GM12878 (cell line): ENCODE results near the gene SCAMP5. TPM values are rescaled to one million over a fixed set of nuclear protein-coding genes. Genes with fewer than 3 reads are reported as not detected.
A peak's percentile ranks its signal among the peaks of the same experiment; 100 is the strongest.

Experiments
- ATAC-seq: fragments of 200-7000 bp; cut with Tn5 transposase; 3 replicates; pipeline ENCODE4 v1.9.1; 2020; ENCODE audit warnings: mild to moderate bottlenecking, moderate library complexity
- BruUV-seq: library from RNA; stranded (reverse); fragments of 400-500 nt; replicated peaks from 2 replicates; lab custom pipeline; 2021; lab: Mats Ljungman, UMichigan
- CTCF ChIA-PET: fragments of 300-600 bp; sonication (Branson Sonifier 250); formaldehyde crosslinking; extraction: SDS; loops from one replicate; lab custom pipeline; 2021; ENCODE audit warnings: inconsistent platforms; lab: Yijun Ruan, JAX
- POLR2A ChIA-PET: fragments of 350-600 bp; formaldehyde crosslinking; extraction: SDS; loops from one replicate; lab custom pipeline; 2021; ENCODE audit warnings: inconsistent platforms; lab: Charles Lee
- RAD21 ChIA-PET: fragments of 300-600 bp; sonication (Branson Sonifier 250); formaldehyde crosslinking; loops from one replicate; lab custom pipeline; 2023; ENCODE audit warnings: antibody characterized with exemption; ENCODE audit not compliant: unreplicated experiment; lab: Charles Lee
- SMC1A ChIA-PET: fragments of 300-600 bp; sonication (Branson Sonifier 250); formaldehyde crosslinking; loops from one replicate; lab custom pipeline; 2023; ENCODE audit not compliant: unreplicated experiment, uncharacterized antibody; lab: Charles Lee
- DNase-seq: peaks from one replicate; pipeline ENCODE4 v3.0.0-alpha.2; 2011; ENCODE audit warnings: low read depth, low spot score
- FAIRE-seq: peaks from 3 replicates; lab custom pipeline; 2011; peaks lifted over from hg19 to GRCh38; lab: Jason Lieb, UNC
- H2AFZ ChIP-seq: 2 replicates; pipeline ENCODE4 v1.6.0; 2011; ENCODE audit warnings: low read depth, low read length, control low read depth; ENCODE audit not compliant: control insufficient read depth
- H3K27ac ChIP-seq: 2 replicates; pipeline ENCODE4 v1.5.1; 2011; ENCODE audit warnings: control low read depth; ENCODE audit not compliant: control insufficient read depth, insufficient read depth
- H3K27me3 ChIP-seq, 2 experiments: replicated peaks in 1 of 2; 2 replicates each; pipeline versions ENCODE4 v1.6.0 to v1.6.1; 2011; ENCODE audit warnings: low read length in 1 of 2; ENCODE audit not compliant: control insufficient read depth in 2 of 2, insufficient read depth in 2 of 2
- H3K36me3 ChIP-seq, 2 experiments: 2 replicates each; pipeline ENCODE4 v1.5.1; 2011; ENCODE audit warnings: low read length in 1 of 2; ENCODE audit not compliant: control insufficient read depth in 2 of 2, insufficient read depth in 2 of 2
- H3K4me1 ChIP-seq: 2 replicates; pipeline ENCODE4 v1.6.1; 2011; ENCODE audit warnings: mild to moderate bottlenecking, low read length, moderate library complexity, mixed read lengths; ENCODE audit not compliant: control insufficient read depth, insufficient read depth
- H3K4me2 ChIP-seq: 2 replicates; pipeline ENCODE4 v1.6.0; 2011; ENCODE audit warnings: control low read depth; ENCODE audit not compliant: control insufficient read depth, insufficient read depth
- H3K4me3 ChIP-seq: fragments of 200-600 bp; sonication (generic); 2 replicates; pipeline ENCODE4 v1.5.1; 2016
- H3K79me2 ChIP-seq: 2 replicates; pipeline ENCODE4 v1.6.0; 2011; ENCODE audit warnings: low read length; ENCODE audit not compliant: control insufficient read depth, insufficient read depth
- H3K9ac ChIP-seq: 2 replicates; pipeline ENCODE4 v1.8.0; 2011; ENCODE audit warnings: low read length, control low read depth, mixed read lengths; ENCODE audit not compliant: control insufficient read depth, insufficient read depth
- H3K9me3 ChIP-seq: replicated peaks from 3 replicates; pipeline ENCODE4 v1.5.1; 2011; ENCODE audit warnings: mild to moderate bottlenecking, low read length; ENCODE audit not compliant: control insufficient read depth, insufficient read depth
- H4K20me1 ChIP-seq: 2 replicates; pipeline ENCODE4 v1.6.0; 2011; ENCODE audit not compliant: control insufficient read depth, insufficient read depth
- CBFB ChIP-seq: IDR thresholded peaks from 2 replicates; pipeline ENCODE4 v1.6.1; 2016; ENCODE audit warnings: antibody characterized with exemption, low read depth
- CEBPB ChIP-seq, 2 experiments: fragments of 150-350 bp in 1 of 2; IDR thresholded peaks; 2 replicates each; pipeline ENCODE4 v1.6.1; 2012 to 2014; ENCODE audit warnings: low read depth in 2 of 2, low read length in 2 of 2, borderline replicate concordance in 1 of 2, inconsistent platforms in 1 of 2
- KAT2A ChIP-seq: conservative IDR thresholded peaks from 2 replicates; pipeline ENCODE4 v1.6.1; 2011; ENCODE audit warnings: low read depth, low read length; ENCODE audit not compliant: control insufficient read depth
- NFYB ChIP-seq: IDR thresholded peaks from 2 replicates; pipeline ENCODE4 v1.6.1; 2011; ENCODE audit warnings: low read depth, mild to moderate bottlenecking, low read length, improper control_type of control experiment, moderate library complexity; ENCODE audit not compliant: insufficient read depth
- NRF1 ChIP-seq: conservative IDR thresholded peaks from 2 replicates; pipeline ENCODE4 v1.6.1; 2011; ENCODE audit warnings: mild to moderate bottlenecking, low read depth, low read length, improper control_type of control experiment
- POLR2A ChIP-seq: IDR thresholded peaks from 2 replicates; pipeline ENCODE4 v1.6.1; 2011; ENCODE audit warnings: low read depth, mild to moderate bottlenecking, low read length
- STAT3 ChIP-seq: IDR thresholded peaks from 2 replicates; pipeline ENCODE4 v1.6.1; 2011; ENCODE audit warnings: low read depth, low read length, improper control_type of control experiment
- ZNF217 ChIP-seq: fragments of 450-650 bp; IDR thresholded peaks from 2 replicates; pipeline ENCODE4 v1.6.1; 2017; ENCODE audit warnings: antibody characterized with exemption, mild to moderate bottlenecking
- WGBS: methylation state at CpG from one replicate; pipeline ENCODE4 v1.1.6; 2016; ENCODE audit warnings: low lambda C conversion rate; ENCODE audit not compliant: insufficient replicate concordance, insufficient coverage; ENCODE audit errors: missing lambda C conversion rate; 5-methylcytosine and 5-hydroxymethylcytosine counted together
- in situ Hi-C: fragments of 300-500 bp; cut with MboI; formaldehyde crosslinking; loops from 9 replicates; pipeline ENCODE4 v1.14.3; 2018; ENCODE audit warnings: mixed read lengths
- intact Hi-C: fragments of 100-400 bp; cut with micrococcal nuclease; formaldehyde crosslinking; loops from one replicate; pipeline ENCODE4 v1.14.2; 2022; ENCODE audit not compliant: unreplicated experiment
- polyA plus RNA-seq, 11 experiments: library from polyadenylated mRNA; depleted of rRNA in 4 of 11; unstranded in 6 of 11; stranded (reverse) in 5 of 11; fragments of >200 nt; fragmentation: Nextera tagmentation in 4 of 11; fragmentation: Illumina TruSeq in 1 of 11; extraction: Ambion mirVana in 4 of 11; extraction: Trizol in 1 of 11; gene quantifications; 1 replicate in 1 of 11; 2 replicates in 10 of 11; pipeline versions ENCODE4 v1.2.1 to v1.2.3, GENCODE V29; 2011 to 2016; ENCODE audit warnings: inconsistent platforms in 2 of 11, missing spikeins in 2 of 11, low read depth in 1 of 11
- total RNA-seq, 4 experiments: library from RNA; depleted of rRNA in 3 of 4; stranded (reverse); fragments of >200 nt in 3 of 4; fragmentation: Illumina TruSeq in 1 of 4; extraction: Trizol in 1 of 4; gene quantifications; 2 replicates each; pipeline versions ENCODE4 v1.2.1 to v1.2.3, GENCODE V29; 2013 to 2021
- TF ChIP-seq, protein P1 (sequence below): fragments of 450-650 bp; IDR thresholded peaks from 2 replicates; pipeline ENCODE4 v1.6.1; 2016; ENCODE audit warnings: mild to moderate bottlenecking, moderate library complexity, borderline replicate concordance
- TF ChIP-seq, protein P2 (sequence below): IDR thresholded peaks from 2 replicates; pipeline ENCODE4 v1.6.1; 2011; ENCODE audit warnings: borderline replicate concordance, low read depth, mild to moderate bottlenecking, moderate library complexity, mixed read lengths, low read length; ENCODE audit not compliant: insufficient read depth; ENCODE audit errors: extremely low read length

Gene SCAMP5
- total and polyA plus RNA-seq, 10 of the 15 experiments (the other 5 are each of a cell fraction or from before 2014, with no cell fraction given) = 1.6 to 41.6 (median 16.9) TPM

DNA sequence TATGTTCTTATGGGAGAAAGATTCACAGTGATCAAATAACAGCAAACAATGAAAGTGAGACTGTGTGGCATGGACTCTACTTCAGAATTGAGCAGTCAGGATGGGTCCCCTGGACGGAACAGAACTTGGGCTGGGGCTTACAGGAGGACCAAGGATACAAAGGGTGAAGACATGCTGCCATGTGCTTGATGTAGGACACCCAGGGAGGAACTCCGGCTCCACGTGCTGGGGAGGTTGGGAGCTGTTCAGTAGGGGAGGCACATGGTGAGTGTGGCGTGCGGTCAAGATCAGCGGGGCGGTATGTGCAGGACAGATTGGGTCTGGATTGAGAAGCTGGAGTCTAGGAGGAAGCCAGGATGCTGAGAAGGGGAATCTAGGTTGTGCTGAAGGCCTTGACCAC, 60.7 kb downstream of the SCAMP5 start:
- Histone ChIP-seq H3K4me3 (no peak overlapping the region), H3K4me2 (no peak overlapping the region), H3K4me1 (peaks cover 12% of the 10 kb centered on the region), H3K27me3 (no peaks in the 10 kb centered on the region), H2AFZ (no peak overlapping the region), H4K20me1 (no peaks in the 10 kb centered on the region)
- POLR2A ChIA-PET = no interaction called here
- over 99% methylated on average over 7 of the region's 7 CpGs for WGBS
- DNase-seq = no peak
- intact Hi-C loops = no loop called here
- no peak for FAIRE-seq
- BruUV-seq = no TSS peak
- TF ChIP-seq POLR2A (peak; percentile 45; the same call in 1 of the 2 replicates), CEBPB (IDR thresholded peaks at IDR 0.05; ENCODE audit: borderline replicate concordance in 1 of 2, low read depth in 2 of 2, low read length in 2 of 2) (no peak)
- TF ChIP-seq, all 136 proteins: peak for 1
- Histone ChIP-seq H3K27ac (no peak overlapping the region; the same call in 1 of the 2 replicates), H3K9ac (no peak overlapping the region), H3K79me2 (no peaks in the 10 kb centered on the region), H3K36me3 (peaks cover 0 to 3% of the 10 kb centered on the region in 2 experiments; a peak in 2 of 4 replicates), H3K9me3 (no peaks in the 10 kb centered on the region)
- ChIA-PET CTCF (interaction anchor here (1.7 kb wide), 1 partner anchor 10 kb away, joined by 6 read pairs; no protein-coding TSS in a partner anchor), RAD21 (no interaction called here), SMC1A (interaction anchor here (0.6 to 3.7 kb wide), 2 partner anchors 10 to 41 kb away, joined by 3 to 21 read pairs; no protein-coding TSS in a partner anchor)
- ATAC-seq = no peak
- in situ Hi-C loops = no loop called here

DNA sequence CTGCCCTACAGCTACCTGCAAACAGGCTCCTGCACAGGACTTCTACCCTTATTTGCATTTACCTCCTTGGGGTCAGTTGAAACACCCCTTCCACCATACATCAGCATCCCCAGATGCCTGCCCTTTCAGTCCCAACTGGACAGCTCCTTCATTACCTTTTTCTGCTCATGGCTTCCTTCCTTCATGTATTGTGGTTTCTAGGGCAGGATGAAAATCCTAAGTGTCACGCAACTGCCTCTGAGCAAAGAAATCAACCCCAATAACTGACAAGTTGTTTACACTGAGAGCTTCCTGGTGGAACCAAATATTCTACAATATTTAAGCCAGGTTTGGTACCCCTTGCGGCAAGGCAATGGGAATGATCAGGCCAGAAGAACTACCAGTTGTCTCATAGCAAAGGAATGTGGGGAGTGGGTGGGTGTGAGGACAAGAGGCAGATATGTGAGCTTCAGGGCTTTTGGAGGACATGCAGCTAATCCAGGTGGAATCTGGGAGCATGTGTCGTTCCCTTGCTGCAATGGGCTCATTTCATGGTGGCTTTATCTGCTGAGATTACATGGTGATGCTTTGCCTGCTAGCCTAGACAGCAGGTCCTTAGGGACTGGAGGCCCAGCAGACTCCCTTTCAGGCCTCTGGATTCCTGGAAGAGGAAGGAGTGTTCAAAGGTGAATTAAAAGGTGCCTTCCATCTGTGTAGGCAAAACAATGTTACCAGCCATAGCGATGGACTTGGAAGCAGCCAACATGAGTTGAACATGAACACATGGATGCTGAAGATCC, 63.0 kb downstream of the SCAMP5 start:
- H3K27me3 ChIP-seq = no peaks in the 10 kb centered on the region
- RAD21 ChIA-PET = interaction anchor here (0.6 to 1.6 kb wide), 6 partner anchors 8 to 566 kb away, joined by 3 to 4 read pairs (median 3); no protein-coding TSS in a partner anchor
- no peak overlapping the region for H2AFZ ChIP-seq
- H4K20me1 ChIP-seq = no peaks in the 10 kb centered on the region
- H3K9me3 ChIP-seq = no peaks in the 10 kb centered on the region
- CTCF ChIA-PET = interaction anchor here (1.1 kb wide), 2 partner anchors 9 to 37 kb away, joined by 3 to 5 read pairs; no protein-coding TSS in a partner anchor
- intact Hi-C loops = no loop called here
- no TSS peak for BruUV-seq
- H3K36me3 ChIP-seq = peaks cover 0 to 3% of the 10 kb centered on the region in 2 experiments; a peak in 1 of 4 replicates
- no peak overlapping the region for H3K4me3 ChIP-seq
- H3K79me2 ChIP-seq = no peaks in the 10 kb centered on the region
- FAIRE-seq = no peak
- ATAC-seq = no peak
- H3K27ac ChIP-seq = no peak overlapping the region
- WGBS = 97% methylated on average over 4 of the region's 4 CpGs
- no peak overlapping the region for H3K4me2 ChIP-seq
- SMC1A ChIA-PET = interaction anchor here (0.9 to 1.4 kb wide), 2 partner anchors 8 to 15 kb away, joined by 4 read pairs; no protein-coding TSS in a partner anchor
- no peak overlapping the region for H3K9ac ChIP-seq
- in situ Hi-C loops = no loop called here
- H3K4me1 ChIP-seq = peaks cover 27% of the 10 kb centered on the region
- no peak for DNase-seq
- POLR2A ChIA-PET = interaction anchor here (0.7 to 2.1 kb wide), 3 partner anchors 8 to 310 kb away, joined by 3 to 6 read pairs (median 3); partner anchors contain the start of gene CYP1A2
- TF ChIP-seq STAT3 (no peak), ZNF217 (no peak), NFYB (no peak), CBFB (no peak), NRF1 (no peak), KAT2A (no peak)
- TF ChIP-seq, protein P1, sequence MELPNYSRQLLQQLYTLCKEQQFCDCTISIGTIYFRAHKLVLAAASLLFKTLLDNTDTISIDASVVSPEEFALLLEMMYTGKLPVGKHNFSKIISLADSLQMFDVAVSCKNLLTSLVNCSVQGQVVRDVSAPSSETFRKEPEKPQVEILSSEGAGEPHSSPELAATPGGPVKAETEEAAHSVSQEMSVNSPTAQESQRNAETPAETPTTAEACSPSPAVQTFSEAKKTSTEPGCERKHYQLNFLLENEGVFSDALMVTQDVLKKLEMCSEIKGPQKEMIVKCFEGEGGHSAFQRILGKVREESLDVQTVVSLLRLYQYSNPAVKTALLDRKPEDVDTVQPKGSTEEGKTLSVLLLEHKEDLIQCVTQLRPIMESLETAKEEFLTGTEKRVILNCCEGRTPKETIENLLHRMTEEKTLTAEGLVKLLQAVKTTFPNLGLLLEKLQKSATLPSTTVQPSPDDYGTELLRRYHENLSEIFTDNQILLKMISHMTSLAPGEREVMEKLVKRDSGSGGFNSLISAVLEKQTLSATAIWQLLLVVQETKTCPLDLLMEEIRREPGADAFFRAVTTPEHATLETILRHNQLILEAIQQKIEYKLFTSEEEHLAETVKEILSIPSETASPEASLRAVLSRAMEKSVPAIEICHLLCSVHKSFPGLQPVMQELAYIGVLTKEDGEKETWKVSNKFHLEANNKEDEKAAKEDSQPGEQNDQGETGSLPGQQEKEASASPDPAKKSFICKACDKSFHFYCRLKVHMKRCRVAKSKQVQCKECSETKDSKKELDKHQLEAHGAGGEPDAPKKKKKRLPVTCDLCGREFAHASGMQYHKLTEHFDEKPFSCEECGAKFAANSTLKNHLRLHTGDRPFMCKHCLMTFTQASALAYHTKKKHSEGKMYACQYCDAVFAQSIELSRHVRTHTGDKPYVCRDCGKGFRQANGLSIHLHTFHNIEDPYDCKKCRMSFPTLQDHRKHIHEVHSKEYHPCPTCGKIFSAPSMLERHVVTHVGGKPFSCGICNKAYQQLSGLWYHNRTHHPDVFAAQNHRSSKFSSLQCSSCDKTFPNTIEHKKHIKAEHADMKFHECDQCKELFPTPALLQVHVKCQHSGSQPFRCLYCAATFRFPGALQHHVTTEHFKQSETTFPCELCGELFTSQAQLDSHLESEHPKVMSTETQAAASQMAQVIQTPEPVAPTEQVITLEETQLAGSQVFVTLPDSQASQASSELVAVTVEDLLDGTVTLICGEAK = no peak
- TF ChIP-seq, protein P2, sequence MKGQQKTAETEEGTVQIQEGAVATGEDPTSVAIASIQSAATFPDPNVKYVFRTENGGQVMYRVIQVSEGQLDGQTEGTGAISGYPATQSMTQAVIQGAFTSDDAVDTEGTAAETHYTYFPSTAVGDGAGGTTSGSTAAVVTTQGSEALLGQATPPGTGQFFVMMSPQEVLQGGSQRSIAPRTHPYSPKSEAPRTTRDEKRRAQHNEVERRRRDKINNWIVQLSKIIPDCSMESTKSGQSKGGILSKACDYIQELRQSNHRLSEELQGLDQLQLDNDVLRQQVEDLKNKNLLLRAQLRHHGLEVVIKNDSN = no peak
